Activated CD4-positive, alpha-beta T cell treated with anti-CD3 and anti-CD28 coated beads for 1 hour (primary cell): ENCODE results near the gene COQ2.
"Not testable (repeated sequence)": the region's sequence is repeated elsewhere in the genome, so short reads cannot be mapped to it uniquely, and the experiment has no call there.

ENCODE experiments used
- DNase-seq: peaks from one replicate; pipeline ENCODE4 v3.0.0-alpha.2; 2020

COQ2 gene, protein sequence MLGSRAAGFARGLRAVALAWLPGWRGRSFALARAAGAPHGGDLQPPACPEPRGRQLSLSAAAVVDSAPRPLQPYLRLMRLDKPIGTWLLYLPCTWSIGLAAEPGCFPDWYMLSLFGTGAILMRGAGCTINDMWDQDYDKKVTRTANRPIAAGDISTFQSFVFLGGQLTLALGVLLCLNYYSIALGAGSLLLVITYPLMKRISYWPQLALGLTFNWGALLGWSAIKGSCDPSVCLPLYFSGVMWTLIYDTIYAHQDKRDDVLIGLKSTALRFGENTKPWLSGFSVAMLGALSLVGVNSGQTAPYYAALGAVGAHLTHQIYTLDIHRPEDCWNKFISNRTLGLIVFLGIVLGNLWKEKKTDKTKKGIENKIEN

DNA sequence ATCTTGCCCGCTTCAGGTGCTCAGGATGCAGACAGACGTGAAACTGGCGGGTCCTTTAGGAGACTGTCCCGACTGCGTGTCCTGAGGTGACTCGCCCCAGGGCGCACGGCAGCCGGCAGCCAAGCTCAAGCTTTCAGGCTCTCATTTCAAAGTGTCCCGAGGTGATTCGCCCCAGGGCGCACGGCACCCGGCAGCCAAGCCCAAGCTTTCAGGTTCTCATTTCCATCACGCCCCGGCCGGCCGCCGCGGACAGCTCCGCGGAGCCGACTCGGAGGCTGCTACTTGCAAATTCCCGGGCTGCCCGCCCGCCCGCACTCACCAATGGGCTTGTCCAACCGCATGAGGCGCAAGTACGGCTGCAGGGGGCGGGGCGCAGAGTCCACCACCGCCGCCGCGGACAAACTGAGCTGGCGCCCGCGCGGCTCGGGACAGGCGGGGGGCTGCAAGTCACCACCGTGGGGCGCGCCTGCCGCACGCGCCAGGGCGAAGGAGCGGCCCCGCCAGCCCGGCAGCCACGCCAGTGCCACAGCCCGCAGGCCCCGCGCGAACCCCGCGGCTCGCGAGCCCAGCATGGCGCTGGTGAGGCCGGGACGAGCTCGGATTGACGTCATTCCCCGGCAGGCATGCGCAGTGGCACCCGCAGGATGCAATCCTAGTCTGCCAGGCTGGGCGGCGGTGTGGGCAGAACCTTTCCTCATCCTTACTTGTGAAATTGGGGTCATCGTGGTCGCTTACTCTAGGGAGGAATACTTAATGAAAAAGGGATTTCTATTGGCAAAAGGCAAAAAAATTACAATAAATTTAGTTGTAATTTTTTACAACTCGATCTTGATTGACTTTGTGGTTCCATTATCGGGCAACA is at the start of gene COQ2:
Gene COQ2, minus strand, starts transcription at position 606 of the 862 bp plus-strand sequence. Its CDS starts 34 bp downstream, at position 572.
- DNase-seq = peak; percentile 88

DNA sequence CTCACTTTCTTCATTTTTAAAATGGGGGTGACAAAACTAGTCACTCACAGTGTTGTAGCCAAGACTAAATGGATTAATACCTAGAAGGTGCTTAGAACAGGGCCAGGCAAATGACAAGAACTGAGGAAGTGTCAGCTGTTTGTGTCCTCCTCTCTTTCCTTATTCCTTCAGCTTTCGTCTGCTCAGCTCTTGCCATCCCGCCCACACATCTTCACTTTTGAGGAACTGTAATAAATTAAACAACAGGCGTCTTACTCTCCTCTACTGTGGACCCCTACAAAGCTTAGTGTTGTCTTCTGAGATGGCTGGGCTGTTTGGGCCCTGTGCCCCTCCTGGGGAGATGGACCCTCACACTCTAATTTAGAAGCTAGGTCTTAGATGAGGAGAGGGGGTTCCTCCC is 47.4 kb upstream of the COQ2 start:
- DNase-seq = no peak

DNA sequence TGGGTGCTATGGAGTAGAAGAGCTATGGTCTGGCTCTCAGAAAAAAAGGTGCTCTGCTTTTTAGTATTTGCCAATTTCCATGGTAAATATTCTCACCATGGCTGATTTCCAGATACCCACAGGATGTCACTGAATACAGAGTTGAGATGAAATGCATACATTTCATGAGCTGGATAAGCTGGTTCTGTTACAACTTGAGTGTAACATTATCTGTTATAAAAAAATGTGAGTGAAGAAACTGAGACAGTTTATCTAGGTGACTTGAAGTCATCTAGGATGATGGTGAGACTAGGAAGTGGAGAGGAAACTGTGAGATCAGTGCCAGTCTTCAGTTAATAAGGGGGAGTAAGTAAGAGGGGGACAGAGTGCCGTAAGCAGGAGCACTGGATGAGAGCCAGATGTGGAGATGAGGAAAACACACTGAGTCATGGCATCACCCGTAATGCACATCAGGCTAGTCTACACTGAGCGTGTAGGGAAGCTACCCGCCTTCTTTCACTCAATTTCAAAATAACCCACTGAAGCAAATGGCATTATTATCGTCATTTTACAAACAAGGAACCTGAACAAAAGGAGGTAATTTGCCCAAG is 45.0 kb upstream of the COQ2 start:
- DNase-seq = no peak

DNA sequence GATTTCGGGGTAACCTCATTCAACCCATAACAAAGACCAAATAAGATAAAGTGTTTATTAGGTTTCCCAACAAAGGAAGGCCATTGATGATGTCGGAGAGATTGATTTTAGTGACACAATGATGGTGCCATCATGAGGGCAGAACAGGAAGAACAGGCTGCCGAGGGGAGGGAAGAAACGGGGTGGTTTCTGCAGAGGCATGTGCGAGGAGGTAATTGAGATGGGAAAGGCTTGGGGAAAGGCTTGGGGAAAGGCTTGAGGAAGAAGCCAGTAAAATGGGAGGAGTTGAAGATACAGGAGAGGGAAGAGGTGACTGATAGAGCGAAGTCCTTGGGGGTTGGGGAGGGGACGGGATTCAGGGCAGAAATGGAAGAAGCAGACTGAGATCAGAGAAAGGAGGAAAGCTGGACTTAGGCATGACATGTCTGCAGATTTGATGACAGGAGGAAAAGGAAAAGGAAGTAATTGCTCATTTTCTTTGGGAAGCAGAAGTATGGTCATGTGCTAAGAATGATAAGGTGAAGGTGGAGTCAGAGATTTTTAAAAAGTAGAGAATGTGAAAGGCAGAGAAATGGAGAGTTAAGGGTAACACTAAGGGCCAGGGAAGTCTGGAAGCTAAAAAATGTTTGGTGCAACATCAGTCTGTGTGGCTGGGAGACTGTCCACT is 44.1 kb upstream of the COQ2 start:
- DNase-seq = no peak

DNA sequence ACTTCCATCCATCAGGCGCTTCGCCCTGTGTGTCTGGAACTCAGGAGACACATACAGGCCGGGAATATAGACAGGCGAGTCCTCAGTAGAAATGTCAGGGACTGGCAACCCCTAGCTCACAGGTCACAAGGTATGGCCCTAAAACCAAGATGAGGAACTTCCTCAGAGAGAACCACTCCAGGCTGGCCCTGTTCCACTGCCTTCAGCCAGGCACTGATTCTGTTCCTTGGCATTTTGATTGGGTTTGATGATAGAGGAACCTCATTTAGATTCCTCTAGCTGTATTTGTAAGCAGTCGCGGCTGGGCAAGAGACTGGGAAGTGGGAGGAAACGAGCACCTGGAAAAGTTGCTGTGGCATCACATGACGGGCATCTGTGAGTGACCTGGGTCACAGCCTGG is 41.9 kb upstream of the COQ2 start:
- DNase-seq = no peak

DNA sequence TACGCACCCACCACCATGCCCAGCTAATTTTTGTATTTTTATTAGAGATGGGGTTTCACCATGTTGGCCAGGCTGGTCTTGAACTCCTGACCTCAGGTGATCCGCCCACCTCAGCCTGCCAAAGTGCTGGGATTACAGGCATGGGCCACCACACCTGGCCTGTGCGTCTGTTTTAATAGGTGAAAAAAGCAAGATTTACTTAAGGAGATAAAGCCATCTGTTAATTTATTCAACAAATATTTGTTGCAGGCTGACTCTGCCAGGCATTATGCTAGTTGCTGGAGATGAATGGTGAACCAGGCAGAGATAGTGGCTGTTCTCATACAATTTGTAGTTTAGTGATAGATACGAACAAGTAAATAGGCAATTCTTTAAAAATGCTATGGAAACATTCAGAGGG is 40.7 kb upstream of the COQ2 start:
- DNase-seq = not testable (repeated sequence)

DNA sequence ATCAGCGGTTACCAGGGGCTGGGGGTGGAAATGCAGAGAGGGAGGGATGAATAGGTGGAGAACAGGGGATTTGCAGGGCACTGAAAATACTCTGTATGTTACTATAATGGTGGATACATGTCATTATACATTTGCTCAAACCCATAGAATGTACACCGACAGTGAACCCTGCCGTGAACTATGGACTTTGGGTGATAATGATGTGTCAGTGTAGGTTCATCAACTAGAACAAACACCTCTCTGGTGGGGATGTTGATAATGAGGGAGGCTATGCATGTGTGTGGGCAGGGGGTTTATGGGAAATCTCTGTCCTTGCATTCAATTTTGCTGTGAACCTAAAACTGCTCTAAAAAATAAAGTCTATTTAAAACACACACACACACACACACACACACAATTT is 38.5 kb upstream of the COQ2 start:
- DNase-seq = no peak

DNA sequence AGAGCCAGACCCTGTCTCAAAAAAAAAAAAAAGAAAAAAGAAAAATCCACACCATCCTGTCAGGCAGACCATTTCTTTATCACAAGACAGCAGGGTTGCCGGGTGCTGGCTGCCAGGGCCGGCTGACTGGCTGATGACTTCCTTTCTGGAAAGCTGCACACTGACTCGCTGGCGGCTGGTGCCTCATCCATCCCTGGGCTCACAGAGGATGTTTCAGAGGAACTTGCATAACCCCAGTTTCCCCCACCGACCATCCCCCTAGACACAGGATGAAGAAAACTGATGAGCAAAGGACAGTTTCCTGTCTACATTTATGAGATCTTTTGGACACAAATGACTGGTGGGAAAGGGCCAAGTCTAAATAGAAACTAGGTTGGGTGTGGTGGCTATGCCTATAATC is 36.0 kb upstream of the COQ2 start:
- no peak for DNase-seq

DNA sequence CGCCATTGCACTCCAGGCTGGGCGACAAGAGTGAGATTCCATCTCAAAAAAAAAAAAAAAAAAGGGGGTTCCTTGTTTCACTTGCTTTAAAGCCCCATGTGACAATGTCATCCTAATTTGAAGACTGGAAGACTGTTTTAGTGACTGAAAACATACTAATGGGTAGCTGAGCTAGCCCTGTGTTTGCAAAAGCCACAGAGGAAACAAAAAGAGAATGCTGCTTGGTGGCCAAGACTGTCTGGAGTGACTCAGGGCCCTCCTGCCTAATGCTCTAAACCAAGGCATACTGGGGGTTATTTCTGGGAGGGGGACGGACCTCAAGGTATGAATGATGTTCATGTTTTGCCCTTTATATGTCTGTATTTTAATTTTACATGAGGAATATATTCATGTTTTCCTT is 34.1 kb upstream of the COQ2 start:
- no peak for DNase-seq

DNA sequence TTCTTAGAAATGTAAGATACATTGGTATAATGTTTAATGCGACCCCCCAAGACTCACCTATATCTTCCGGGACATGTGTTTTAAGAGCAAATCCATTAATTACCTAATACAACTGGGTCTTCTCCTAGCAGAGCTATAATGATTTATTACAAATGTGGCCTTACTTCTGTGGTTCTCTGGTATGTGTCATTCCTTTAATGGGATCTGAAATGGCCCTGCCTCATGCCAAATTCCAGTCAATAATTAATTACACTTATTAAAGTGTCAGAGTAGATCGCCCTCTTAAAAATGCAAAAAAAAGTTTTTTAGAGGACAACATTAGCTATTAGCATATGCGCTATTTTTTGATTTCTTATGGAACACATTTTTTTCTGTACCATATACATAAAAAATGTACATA is 33.1 kb upstream of the COQ2 start:
- no peak for DNase-seq

DNA sequence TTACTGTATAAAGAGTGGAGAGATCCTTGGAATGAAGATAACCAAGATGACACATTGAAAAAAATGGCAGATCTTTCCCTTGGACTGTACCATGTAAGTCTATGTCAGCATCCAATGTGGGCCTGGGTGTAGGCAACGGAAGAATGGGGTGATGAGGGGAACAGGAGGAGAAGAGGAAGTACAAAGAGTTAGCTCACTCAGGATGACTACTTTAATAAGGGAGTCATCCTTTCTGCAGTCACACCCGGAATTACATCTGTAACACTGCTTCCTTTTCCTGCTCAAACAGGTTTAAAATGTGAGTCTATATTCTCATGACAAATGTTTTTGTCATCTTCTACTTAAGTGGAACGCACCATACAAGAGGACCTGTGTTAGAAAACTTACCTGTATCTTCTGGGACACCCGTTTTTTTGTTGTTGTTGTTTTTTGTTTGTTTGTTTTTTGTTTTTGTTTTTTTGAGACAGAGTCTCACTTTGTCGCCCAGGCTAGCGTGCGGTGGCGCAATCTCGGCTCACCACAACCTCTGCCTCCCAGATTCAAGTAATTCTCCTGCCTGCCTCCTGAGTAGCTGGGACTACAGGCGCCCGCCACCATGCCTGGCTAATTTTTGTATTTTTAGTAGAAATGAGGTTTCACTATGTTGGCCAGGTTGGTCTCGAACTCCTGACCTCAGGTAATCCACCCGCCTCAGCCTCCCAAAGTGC is 32.0 kb upstream of the COQ2 start:
- DNase-seq = no peak

DNA sequence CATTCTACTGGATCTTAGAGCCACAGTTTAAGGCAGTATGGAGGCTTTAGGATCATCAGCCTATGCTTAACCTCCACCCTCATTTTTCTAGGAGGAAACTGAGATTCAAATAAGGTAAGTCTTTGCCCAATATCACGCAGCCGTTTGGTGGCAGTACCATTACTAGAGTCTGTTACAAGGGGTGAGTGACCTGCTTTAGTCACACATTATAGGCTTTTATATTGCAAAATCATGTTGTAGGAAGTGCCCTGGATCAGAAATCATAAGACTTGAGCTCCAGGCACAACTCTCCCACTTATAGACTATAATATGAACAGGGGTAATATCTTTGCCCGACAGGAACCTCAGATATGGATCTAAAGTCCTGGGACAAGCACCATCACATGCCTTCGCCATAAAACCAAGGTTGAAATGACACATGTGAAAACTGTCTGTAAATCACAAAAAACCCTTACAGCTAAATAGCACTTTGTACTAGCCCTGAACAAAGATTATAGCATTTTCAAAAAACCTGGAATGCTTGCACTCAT is 30.8 kb upstream of the COQ2 start:
- DNase-seq = no peak

DNA sequence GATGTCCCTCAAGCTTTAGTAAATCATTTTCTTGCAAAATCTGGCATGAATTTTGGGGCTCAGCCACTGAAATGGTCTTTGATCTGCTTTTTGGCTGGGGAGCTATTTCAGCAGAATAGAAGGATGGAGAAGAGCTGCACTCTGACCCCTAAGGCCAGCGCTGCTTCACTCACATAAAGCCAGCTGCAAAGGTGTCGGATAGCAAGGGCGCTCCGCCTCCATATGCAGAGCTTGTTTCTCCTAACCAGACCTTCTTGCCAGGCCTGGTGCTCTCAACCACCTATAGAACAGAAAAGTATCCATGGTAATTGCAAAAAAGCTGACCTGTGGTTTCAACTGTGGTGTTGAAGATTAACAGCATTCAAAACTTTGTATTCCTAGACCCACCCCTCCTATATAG is 24.1 kb upstream of the COQ2 start:
- DNase-seq = no peak

DNA sequence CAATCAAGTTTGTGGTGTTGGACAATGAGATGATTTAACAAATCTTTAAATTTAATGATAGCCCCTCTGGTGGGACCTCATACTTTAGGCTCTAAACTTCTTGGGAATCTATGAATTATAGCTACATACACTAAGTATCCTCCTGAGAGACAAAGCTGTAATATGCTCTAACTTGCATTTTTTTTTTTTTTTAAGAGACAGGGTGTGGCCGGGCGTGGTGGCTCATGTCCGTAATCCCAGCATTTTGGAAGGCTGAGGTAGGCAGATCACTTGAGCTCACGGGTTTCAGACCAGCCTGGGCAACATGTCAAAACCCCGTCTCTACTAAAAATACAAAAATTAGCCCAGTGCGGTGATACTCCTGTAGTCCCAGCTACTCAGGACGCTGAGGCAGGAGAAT is 23.3 kb upstream of the COQ2 start:
- no peak for DNase-seq

DNA sequence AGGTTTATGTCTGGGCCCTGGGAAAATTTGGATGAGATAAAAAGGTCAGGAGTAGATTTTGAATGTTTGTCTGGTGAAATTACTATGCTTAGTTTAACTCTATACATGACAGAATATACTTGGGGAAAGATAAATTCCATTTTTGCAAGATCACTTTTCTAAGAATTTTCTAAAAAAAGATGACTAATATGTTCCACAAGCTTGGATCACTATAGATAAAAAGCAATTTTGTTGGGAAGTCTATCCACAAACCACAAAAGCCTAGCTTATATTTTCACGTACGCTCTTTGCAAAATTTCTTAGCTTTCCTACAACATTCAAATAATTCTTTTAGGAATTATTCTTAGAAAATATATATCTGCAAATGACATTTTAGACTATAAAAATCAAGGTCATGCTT is 20.6 kb upstream of the COQ2 start:
- no peak for DNase-seq

DNA sequence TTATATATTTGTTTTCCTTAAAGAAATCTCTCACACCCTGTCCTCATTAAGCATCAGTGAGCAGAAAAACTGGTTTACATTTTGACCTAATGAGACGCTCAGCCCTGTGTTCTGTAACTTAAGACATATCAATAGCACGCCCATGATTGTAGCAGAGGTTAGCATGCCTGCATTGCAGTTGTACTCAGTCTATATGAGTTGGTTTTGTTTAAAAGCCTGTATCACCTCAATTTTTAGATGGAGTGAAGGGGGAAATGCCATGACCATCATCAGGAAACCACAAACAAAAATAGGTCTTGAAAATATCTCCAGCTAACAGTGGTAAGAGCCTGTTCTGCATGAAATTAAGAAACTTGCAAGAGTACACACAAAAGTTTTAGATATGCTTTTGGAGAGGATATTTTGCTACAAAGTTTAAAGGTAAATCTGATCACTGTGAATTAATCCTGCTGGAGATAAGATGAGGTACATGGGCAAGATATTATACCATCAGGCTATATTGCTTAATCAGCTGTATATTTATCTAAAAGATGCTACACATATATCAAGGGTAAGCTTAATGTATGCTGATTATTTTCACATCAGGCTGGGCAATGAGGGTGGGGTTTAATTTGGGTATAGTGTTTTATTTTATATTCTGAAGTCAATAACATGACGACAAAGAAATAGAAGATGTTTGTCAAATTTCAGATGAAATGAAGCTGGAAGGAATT is 13.1 kb upstream of the COQ2 start:
- no peak for DNase-seq

DNA sequence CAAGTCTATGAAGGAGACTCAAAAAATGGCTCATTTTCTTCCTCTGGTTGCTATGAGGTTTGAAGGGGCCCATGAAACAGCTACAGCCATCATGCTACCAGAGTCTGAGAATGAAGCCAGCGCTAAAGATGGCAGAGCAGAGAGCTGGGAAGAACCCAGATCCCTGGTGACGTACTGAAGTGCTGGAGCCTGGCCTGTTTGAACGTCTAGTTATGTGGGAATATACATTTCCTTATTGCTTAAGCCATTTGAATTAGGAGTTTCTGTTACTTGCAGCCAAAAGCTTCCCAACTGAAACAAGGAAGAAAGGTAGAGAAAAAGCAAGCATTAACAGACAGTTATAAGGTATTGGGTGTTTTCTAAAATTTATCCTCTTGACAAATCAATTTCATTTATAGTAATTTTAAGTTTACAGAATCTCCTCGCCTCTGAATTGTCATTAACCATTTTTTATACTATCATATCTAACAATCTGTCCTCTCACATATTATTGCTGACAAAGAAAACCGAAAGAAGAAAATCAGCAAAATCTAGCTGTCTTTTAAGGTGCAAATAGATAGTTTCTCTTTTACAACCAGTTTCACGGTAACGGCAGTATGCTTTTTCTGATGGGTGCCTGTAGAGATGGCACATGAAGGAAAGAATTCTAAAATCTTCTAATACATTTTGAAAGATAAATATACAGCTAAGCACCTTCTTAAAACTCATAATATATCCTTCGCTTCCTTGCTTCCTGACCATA is 8.9 kb upstream of the COQ2 start:
- no peak for DNase-seq

DNA sequence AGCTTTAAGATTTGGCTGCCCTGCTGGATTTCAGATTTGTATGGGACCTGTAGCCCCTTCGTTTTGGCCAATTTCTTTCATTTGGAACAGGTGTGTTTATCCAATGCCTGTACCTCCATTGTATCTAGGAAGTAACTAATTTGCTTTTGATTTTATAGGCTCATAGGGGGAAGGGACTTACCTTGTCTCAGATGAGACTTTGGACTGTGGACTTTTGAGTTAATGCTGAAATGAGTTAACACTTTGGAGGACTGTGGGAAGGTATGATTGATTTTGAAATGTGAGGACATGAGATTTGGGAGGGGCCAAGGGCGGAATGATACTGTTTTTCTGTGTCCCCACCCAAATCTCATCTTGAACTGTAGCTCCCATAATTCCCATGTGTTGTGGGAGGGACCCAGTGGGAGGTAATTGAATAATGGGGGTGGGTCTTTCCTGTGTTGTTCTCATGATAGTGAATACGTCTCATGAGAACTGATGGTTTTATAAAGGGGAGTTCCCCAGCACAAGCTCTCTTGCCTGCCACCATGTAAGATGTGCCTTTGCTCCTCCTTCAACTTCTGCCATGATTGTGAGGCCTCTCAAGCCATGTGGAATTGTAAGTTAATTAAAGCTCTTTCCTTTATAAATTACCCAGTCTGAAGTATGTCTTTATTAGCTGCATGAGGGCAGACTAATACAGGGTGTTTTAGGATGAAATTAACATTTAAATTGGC is 5.6 kb upstream of the COQ2 start:
- not testable (repeated sequence) for DNase-seq

DNA sequence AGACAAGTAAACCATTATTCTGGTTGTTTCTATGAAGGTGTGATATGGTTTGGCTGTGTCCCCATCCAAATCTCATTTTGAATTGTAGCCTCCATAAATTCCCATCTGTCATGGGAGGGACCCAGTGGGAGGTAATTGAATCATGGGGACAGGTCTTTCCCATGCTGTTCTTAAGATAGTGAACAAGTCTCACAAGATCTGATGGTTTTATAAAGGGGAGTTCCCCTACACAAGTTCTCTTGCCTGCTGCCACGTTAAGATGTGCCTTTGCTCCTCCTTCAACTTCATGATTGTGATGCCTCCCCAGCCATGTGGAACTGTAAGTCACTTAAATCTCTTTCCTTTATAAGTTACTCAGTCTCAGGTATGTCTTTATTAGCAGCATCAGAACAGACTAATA is 3.8 kb upstream of the COQ2 start:
- not testable (repeated sequence) for DNase-seq

DNA sequence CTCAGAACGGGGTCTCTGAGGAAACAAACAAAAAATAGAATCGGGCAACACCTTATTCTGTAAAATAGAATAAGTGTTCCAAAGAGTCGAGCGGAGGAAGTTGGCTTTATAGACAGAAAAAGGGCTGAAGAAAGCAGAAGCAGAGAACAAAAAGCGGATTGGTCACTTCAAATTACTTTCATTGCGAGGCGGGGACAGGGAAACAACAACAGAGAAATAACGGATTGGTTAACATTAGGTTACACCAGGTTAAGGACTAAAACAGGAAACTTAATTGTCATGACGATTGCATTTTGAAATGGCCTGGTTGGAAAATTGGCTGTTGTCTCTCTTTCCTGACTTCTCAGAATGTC is 433 bp upstream of the COQ2 start:
- DNase-seq = no peak
